VCaP (cell line): ENCODE measurements around the gene SALL3.

Experiments used
- H3K27ac ChIP-seq: fragments of 450-650 bp; 2 replicates; pipeline ENCODE4 v1.5.1; 2017
- CTCF ChIP-seq: fragments of 450-650 bp; conservative IDR thresholded peaks from 2 replicates; pipeline ENCODE4 v1.5.1; 2017; ENCODE audit warnings: mild to moderate bottlenecking, moderate library complexity

The SALL3 gene

DNA sequence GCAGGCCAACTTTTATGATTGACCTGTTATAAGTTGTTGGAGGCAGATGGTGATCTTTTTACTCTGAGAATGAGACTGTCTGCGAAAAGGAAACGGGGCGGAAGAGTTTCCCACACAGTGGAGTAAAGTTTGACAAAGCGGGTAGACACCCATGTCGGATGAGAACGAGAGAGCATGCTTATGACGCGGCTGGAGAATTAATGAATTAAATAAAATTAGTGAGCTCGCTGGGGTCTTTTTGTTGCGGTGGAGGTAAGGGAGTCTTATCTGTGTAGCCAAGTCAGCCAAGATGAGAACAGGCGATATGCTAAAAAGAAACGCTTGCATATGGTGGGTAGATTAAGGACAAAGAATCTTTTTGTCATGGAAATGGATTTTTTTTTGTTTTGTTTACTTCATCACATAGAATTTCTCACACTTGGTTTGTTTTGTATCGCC, 1.8 kb downstream of the SALL3 start:
- no peak for TF ChIP-seq CTCF
- no peak overlapping the region for H3K27ac ChIP-seq

- no peak for TF ChIP-seq CTCF
- H3K27ac ChIP-seq, result no peak overlapping the region
Measured at GRCh38 chr18:78981989-78982620, 2.5 kb downstream of the SALL3 start.

DNA sequence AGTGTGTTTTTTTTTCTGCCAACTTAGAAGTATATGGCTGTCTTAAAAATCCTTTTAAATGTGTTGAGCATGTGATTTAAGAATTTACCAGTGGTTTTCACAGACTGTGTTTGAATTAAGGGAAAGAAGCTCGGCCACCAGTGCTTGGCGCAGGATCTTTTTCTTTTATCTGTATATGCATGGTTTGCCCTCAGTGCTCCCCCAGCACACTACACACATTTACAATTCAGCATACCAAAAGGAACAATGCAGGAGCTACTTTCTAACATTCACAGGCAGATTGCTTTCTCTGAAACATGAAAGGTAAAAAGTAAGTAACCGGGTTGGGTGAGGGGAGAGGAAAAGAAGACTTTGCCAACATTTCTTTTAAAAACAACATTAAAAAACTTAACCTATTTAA, 3.9 kb downstream of the SALL3 start:
- no peak for TF ChIP-seq CTCF
- H3K27ac ChIP-seq, result no peak overlapping the region

DNA sequence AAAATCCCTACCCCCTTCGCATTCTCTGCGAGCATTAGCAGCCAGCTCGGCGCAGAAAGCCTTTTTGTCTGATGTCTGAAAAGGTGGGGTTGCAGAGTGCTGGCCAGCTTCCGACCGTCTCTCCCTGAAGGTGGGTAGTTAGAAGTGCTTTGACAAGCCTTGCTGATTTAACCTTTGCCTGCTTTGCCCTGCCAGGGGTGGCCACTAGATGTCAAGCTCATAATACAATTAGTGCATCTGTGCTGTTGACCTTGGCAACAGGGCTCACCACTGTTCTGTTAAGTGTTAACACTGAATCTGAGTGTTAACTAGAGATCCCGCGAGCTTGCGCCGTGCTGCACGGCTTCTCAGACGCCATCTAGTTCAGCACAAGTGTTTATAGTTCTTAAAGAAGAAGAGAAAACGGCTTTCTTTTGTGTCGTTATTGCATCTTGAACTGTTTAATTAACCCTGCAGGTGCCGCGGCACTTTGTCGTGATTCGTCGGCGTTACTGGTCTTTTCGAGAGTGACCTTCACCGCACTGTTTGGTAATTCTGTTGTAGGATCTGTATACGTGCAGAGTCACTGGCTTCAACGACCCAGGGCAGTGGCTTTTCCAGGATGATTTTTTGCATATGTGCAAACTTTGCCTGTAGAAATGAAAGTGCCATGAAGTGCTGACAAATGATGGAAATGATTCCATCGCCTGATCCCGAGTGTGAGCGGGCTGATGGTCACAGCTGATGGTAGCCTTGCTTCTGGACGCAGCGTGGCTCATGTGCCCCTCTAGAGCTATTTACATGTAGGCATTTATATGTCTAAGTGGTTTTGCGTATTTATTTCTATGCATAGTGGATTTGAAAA, 5.5 kb downstream of the SALL3 start:
- TF ChIP-seq CTCF, result peak; percentile 78
- no peak overlapping the region for H3K27ac ChIP-seq

DNA sequence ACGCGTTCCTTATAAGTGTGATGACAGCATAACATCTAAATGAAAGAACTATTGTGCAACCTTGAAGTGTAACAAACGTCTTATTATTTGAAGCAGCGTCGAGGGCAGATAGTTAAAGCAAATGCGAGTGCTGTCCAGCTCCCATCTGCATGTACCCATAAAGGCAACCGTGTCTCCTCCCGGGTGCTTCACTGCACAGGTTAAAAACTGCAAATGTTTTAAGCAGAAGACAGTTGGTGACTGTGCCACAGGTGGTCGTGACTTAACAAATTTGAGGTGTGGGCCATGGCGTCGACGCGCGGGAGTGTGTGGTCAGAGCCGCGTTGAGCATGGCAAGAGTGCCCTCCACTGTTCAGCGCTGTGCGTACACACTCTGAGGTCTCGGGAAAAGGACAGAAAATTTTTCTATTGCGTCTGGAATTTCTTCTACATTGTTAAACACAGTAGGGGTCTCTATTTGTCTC, 6.4 kb downstream of the SALL3 start:
- no peak overlapping the region for H3K27ac ChIP-seq
- peak; percentile 87 for TF ChIP-seq CTCF

- no peak overlapping the region for H3K27ac ChIP-seq
- TF ChIP-seq CTCF, result no peak
Measured at GRCh38 chr18:78991446-78991845, 11.8 kb downstream of the SALL3 start.
